ENCODE data around the gene DNAH14.
"Not testable (repeated sequence)": the region's sequence is repeated elsewhere in the genome, so short reads cannot be mapped to it uniquely, and the experiment has no call there.

The DNAH14 gene

GRCh38 chr1:224959115-224959514 is 29.6 kb downstream of the DNAH14 start:
- no peak for DNase-seq (ENCODE audit: extremely low read depth, insufficient read length)
- no peak overlapping the region for H3K4me3 ChIP-seq (replicated peaks; ENCODE audit: low read depth, low read length)
- TF ChIP-seq CTCF (IDR thresholded peaks at IDR 0.05; ENCODE audit: insufficient read depth, low read length, poor library complexity, severe bottlenecking), result no peak
- H3K36me3 ChIP-seq (ENCODE audit: control insufficient read depth, insufficient read depth, low read length), result no peaks in the 10 kb centered on the region
- no peaks in the 10 kb centered on the region for H3K27me3 ChIP-seq (replicated peaks; ENCODE audit: control insufficient read depth, insufficient read depth, low read length)

GRCh38 chr1:224959656-224960055 is 30.2 kb downstream of the DNAH14 start:
- no peak for DNase-seq (ENCODE audit: extremely low read depth, insufficient read length)

DNA sequence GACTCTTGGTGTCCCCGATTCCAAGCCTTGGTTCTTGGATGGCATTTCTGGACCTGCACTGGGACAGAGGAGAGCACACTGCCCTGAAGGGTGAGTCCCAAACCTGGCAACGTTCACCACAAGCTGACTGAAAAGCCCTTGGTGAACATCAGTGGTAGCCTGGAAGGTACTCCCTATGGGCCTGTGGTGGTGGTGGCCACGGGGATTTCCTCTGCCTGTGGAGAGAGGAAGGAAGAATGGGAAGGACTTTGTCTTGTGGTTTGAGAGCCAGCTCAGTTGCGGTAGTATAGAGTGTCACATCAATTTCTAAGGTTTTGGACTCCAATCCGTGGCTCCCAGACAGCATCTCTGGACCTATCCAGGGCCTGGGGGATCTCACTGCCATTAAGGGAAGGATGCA is 50.7 kb downstream of the DNAH14 start:
- no peaks in the 10 kb centered on the region for H3K27me3 ChIP-seq (replicated peaks; ENCODE audit: control insufficient read depth, insufficient read depth, low read length)
- no peaks in the 10 kb centered on the region for H3K36me3 ChIP-seq (ENCODE audit: control insufficient read depth, insufficient read depth, low read length)
- H3K4me3 ChIP-seq (replicated peaks; ENCODE audit: low read depth, low read length), result no peak overlapping the region
- DNase-seq (ENCODE audit: extremely low read depth, insufficient read length), result no peak
- TF ChIP-seq CTCF (IDR thresholded peaks at IDR 0.05; ENCODE audit: insufficient read depth, low read length, poor library complexity, severe bottlenecking), result no peak

More at GRCh38 chr1:224959656-224960055, 30.2 kb downstream of the DNAH14 start:
- Histone ChIP-seq H3K4me3 (replicated peaks; ENCODE audit: low read depth, low read length) (no peak overlapping the region), H3K36me3 (ENCODE audit: control insufficient read depth, insufficient read depth, low read length) (no peaks in the 10 kb centered on the region), H3K27me3 (replicated peaks; ENCODE audit: control insufficient read depth, insufficient read depth, low read length) (no peaks in the 10 kb centered on the region)
- TF ChIP-seq CTCF (IDR thresholded peaks at IDR 0.05; ENCODE audit: insufficient read depth, low read length, poor library complexity, severe bottlenecking), result no peak

- not testable (repeated sequence) for H3K36me3 ChIP-seq (ENCODE audit: control insufficient read depth, insufficient read depth, low read length); H3K4me3 ChIP-seq (replicated peaks; ENCODE audit: low read depth, low read length); DNase-seq (ENCODE audit: extremely low read depth, insufficient read length); H3K27me3 ChIP-seq (replicated peaks; ENCODE audit: control insufficient read depth, insufficient read depth, low read length)
These were observed 52.5 kb downstream of the DNAH14 start for GRCh38 chr1:224981922-224982354.

DNA sequence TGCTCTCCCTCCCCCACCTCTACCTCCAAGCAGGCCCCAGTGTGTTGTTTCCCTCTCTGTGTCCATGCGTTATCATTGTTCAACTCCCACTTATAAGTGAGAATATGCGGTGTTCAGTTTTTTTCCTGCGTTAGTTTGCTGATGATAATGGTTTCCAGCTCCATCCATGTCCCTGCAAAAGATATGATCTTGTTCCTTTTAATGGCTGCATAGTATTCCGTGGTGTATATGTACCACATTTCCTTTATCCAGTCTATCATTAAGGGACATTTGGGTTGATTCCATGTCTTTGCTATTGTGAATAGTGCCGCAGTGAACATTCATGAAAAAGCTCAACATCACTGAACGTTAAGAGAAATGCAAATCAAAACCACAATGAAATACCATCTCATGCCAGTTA is 58.6 kb downstream of the DNAH14 start:
- H3K27me3 ChIP-seq (replicated peaks; ENCODE audit: control insufficient read depth, insufficient read depth, low read length), result no peaks in the 10 kb centered on the region
- H3K4me3 ChIP-seq (replicated peaks; ENCODE audit: low read depth, low read length), result no peak overlapping the region
- no peak for DNase-seq (ENCODE audit: extremely low read depth, insufficient read length)
- H3K36me3 ChIP-seq (ENCODE audit: control insufficient read depth, insufficient read depth, low read length), result no peaks in the 10 kb centered on the region
- TF ChIP-seq CTCF (IDR thresholded peaks at IDR 0.05; ENCODE audit: insufficient read depth, low read length, poor library complexity, severe bottlenecking), result no peak

GRCh38 chr1:224989615-224990014 is 60.1 kb downstream of the DNAH14 start:
- TF ChIP-seq CTCF (IDR thresholded peaks at IDR 0.05; ENCODE audit: insufficient read depth, low read length, poor library complexity, severe bottlenecking), result no peak
- Histone ChIP-seq H3K4me3 (replicated peaks; ENCODE audit: low read depth, low read length) (no peak overlapping the region), H3K27me3 (replicated peaks; ENCODE audit: control insufficient read depth, insufficient read depth, low read length) (no peaks in the 10 kb centered on the region), H3K36me3 (ENCODE audit: control insufficient read depth, insufficient read depth, low read length) (no peaks in the 10 kb centered on the region)
- DNase-seq (ENCODE audit: extremely low read depth, insufficient read length), result no peak

DNA sequence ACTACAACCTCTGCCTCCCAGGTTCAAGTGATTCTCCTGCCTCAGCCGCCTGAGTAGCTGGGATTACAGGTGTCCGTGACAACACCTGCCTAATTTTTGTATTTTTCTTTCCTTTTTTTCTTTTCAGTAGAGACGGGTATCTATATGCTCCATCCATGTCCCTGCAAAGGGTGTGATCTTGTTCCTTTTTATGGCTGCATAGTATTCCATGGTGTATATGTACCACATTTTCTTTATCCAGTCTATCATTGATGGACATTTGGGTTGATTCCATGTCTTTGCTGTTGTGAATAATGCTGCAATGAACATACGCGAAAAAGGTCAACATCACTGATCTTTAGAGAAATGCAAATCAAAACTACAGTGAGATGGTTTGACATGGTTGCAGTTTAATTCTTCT is 62.1 kb downstream of the DNAH14 start:
- H3K36me3 ChIP-seq (ENCODE audit: control insufficient read depth, insufficient read depth, low read length); H3K27me3 ChIP-seq (replicated peaks; ENCODE audit: control insufficient read depth, insufficient read depth, low read length); H3K4me3 ChIP-seq (replicated peaks; ENCODE audit: low read depth, low read length); DNase-seq (ENCODE audit: extremely low read depth, insufficient read length): not testable (repeated sequence)
